H1 (cell line): Measurements from ENCODE around the gene COG3. TPM values are rescaled to one million over a fixed set of nuclear protein-coding genes. Genes with fewer than 3 reads are reported as not detected.

ENCODE experiments used
- CHD2 ChIP-seq: IDR thresholded peaks from 2 replicates; pipeline ENCODE4 v1.6.1; 2012; ENCODE audit warnings: low read length, improper control_type of control experiment
- EZH2 ChIP-seq: fragments of 200-600 bp; sonication (generic); IDR thresholded peaks from 2 replicates; pipeline ENCODE4 v1.7.1; 2012; ENCODE audit warnings: low read depth, mild to moderate bottlenecking, moderate library complexity, low read length, inconsistent platforms; ENCODE audit not compliant: severe bottlenecking
- MAFK ChIP-seq: IDR thresholded peaks from 2 replicates; pipeline ENCODE4 v1.6.1; 2012; ENCODE audit warnings: low read depth, mild to moderate bottlenecking, improper control_type of control experiment, low read length
- NANOG ChIP-seq: IDR thresholded peaks from 2 replicates; pipeline ENCODE4 v1.6.1; 2011; ENCODE audit warnings: low read length, low read depth, mild to moderate bottlenecking, inconsistent platforms; ENCODE audit not compliant: insufficient read depth, poor library complexity, severe bottlenecking
- RFX5 ChIP-seq: IDR thresholded peaks from 2 replicates; pipeline ENCODE4 v1.6.1; 2011; ENCODE audit warnings: low read depth, low read length, improper control_type of control experiment, borderline replicate concordance
- TCF12 ChIP-seq: IDR thresholded peaks from 2 replicates; pipeline ENCODE4 v1.6.1; 2011; ENCODE audit warnings: low read depth, mild to moderate bottlenecking, low read length
- polyA plus RNA-seq, 7 experiments: library from polyadenylated mRNA; depleted of rRNA in 3 of 7; stranded (reverse) in 5 of 7; unstranded in 2 of 7; fragments of >200 nt in 5 of 7; fragments of 200-250 nt in 2 of 7; gene quantifications; 1 replicate in 5 of 7; 2 replicates in 1 of 7; 4 replicates in 1 of 7; pipeline versions ENCODE4 v1.2.1 to v1.2.3, GENCODE V29; 2011 to 2013; ENCODE audit warnings: missing spikeins in 2 of 7, mixed read lengths in 2 of 7
- total RNA-seq: library from RNA; stranded (reverse); fragmentation: NEBNext Ultra II Directional; extraction: Animal tissue kit (Norgen Biotek cat#: 25700); gene quantifications from 2 replicates; pipeline ENCODE4 v1.2.1, GENCODE V29; 2021

The COG3 gene
- total and polyA plus RNA-seq, 2 of the 8 experiments (the other 6 are each of a cell fraction or from before 2014, with no cell fraction given) = 12.7 to 13.5 TPM

- no peak for TF ChIP-seq TCF12
- no peak for TF ChIP-seq CHD2
- TF ChIP-seq RFX5 = no peak
- TF ChIP-seq MAFK = no peak
- TF ChIP-seq NANOG = no peak
- TF ChIP-seq EZH2 = no peak
These were observed 28.4 kb upstream of the COG3 start (continued) for GRCh38 chr13:45436332-45436731.
